WTC11 (cell line): ENCODE data around the gene SMIM13.

Experiments used
- CTCF ChIP-seq: fragments of 200-600 bp; IDR thresholded peaks from 2 replicates; pipeline ENCODE4 v1.8.0; 2022; ENCODE audit warnings: antibody characterized with exemption
- E2F1 ChIP-seq: sonication (generic); formaldehyde crosslinking; IDR thresholded peaks from 2 replicates; pipeline ENCODE4 v1.8.0; 2022; ENCODE audit warnings: mild to moderate bottlenecking, missing genetic modification reagents
- JUN ChIP-seq: sonication (generic); formaldehyde crosslinking; IDR thresholded peaks from 2 replicates; pipeline ENCODE4 v1.8.0; 2023; ENCODE audit warnings: mild to moderate bottlenecking, missing genetic modification reagents
- STAT6 ChIP-seq: sonication (generic); formaldehyde crosslinking; conservative IDR thresholded peaks from 2 replicates; pipeline ENCODE4 v1.8.1; 2023; ENCODE audit warnings: mild to moderate bottlenecking, low read depth, missing genetic modification reagents, moderate library complexity
- ZNF121 ChIP-seq: sonication (generic); formaldehyde crosslinking; IDR thresholded peaks from 2 replicates; pipeline ENCODE4 v1.8.0; 2023; ENCODE audit warnings: missing genetic modification reagents
- ZNF532 ChIP-seq: fragments of 250-450 bp; sonication (Bioruptor Pico); IDR thresholded peaks from 2 replicates; pipeline ENCODE4 v1.9.0; 2021; ENCODE audit warnings: mild to moderate bottlenecking, borderline replicate concordance
- ZSCAN18 ChIP-seq: fragments of 250-450 bp; sonication (Bioruptor Pico); IDR thresholded peaks from 2 replicates; pipeline ENCODE4 v2.1.2; 2022; ENCODE audit warnings: mild to moderate bottlenecking, moderate library complexity

- TF ChIP-seq CTCF (no peak), JUN (no peak), ZNF532 (CRISPR knock-in tag) (no peak), ZSCAN18 (CRISPR knock-in tag) (no peak), E2F1 (CRISPR knock-in tag) (no peak), ZNF121 (CRISPR knock-in tag) (no peak), STAT6 (CRISPR knock-in tag) (no peak)
Measured at GRCh38 chr6:11151488-11151887, 57.9 kb downstream of the SMIM13 start.
